Pons (tissue), 1 donor: Measurements from ENCODE around the gene GFOD2.

Source experiments
- DNase-seq: peaks from one replicate; pipeline ENCODE4 v3.0.0-alpha.2; 2016; ENCODE audit warnings: low spot score

Gene GFOD2

GRCh38 chr16:67657751-67658518 is 61.2 kb downstream of the GFOD2 start:
- no peak for DNase-seq

GRCh38 chr16:67657017-67657608 is 62.0 kb downstream of the GFOD2 start:
- DNase-seq, result no peak

GRCh38 chr16:67656344-67657016 is 62.6 kb downstream of the GFOD2 start:
- DNase-seq, result no peak

- no peak for DNase-seq
Measured at GRCh38 chr16:67655363-67655762, 63.8 kb downstream of the GFOD2 start.

DNA sequence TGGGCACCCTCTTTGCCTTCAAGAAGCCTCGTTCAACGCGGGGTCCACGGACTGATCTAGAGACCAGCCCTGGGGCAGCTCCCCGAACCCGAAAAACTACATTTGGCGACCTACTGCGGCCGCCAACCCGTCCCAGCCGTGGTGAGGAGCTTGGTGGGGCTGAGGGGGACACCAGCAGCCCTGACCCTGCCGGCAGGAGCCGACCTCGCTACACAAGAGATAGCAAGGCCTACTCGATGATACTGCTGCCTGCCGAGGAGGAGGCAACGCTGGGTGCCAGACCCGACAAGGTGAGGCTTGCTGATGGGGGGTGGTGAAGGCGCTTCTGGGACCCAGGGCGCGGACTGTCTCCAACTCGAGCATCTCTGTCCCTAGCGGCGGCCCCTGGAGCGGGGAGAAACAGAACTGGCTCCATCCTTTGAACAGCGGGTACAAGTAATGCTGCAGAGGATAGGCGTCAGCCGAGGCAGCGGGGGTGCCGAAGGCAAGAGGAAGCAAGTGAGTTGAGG is 64.7 kb downstream of the GFOD2 start:
- no peak for DNase-seq

- no peak for DNase-seq
Measured at GRCh38 chr16:67653789-67654402, 65.2 kb downstream of the GFOD2 start.

- DNase-seq, result no peak
Measured at GRCh38 chr16:67653128-67653788, 65.9 kb downstream of the GFOD2 start.

DNA sequence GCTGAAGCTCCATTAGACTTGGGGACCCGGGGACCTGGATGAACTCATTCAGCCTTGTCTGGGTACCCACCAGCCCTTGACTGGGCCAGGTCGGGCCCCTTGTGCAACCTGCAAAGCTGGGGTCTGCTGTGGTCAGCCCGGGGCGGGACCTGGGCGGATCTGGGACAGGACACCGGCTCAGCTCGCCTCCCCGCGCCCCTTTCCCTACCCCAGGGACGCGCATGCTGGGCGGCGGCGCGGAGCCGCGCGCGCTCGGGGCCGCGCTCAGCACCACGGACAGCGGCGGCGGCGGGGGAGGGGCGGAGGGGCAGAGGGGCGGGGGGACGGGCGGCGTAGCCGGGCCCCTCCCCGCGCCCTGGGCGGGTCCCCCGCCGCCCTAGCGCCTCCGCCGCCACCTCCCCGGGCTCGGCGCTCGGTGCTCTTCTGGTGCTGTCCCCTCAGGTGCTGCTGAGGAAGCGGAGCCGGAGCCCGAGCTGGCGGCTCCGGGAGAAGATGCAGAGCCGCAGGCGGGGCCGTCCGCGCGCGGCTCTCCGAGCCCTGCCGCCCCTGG is 66.5 kb downstream of the GFOD2 start:
- no peak for DNase-seq

- DNase-seq, result no peak
Measured at GRCh38 chr16:67651847-67652246, 67.3 kb downstream of the GFOD2 start.

DNA sequence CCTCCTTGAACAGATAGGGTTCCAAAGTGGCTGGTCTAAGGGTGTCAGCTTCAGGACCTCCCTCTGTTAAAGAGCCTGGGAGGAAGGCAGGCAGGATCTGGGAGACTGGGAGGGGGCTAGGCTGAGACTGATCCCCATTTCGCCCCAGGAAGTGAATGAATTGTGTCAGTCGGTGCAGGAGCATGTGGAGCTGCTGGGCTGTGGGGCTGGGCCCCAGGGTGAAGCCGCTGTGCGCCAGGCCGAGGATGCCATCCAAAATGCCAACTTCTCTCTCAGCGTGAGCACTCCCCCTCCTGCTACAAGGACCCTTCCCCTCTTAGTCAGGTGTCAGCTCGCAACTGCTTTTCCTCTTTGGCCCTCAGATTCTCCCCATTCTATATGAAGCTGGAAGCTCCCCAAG is 68.1 kb downstream of the GFOD2 start:
- DNase-seq, result no peak

- no peak for DNase-seq
Measured at GRCh38 chr16:67650023-67650422, 69.1 kb downstream of the GFOD2 start.

GRCh38 chr16:67649494-67649931 is 69.6 kb downstream of the GFOD2 start:
- no peak for DNase-seq

DNA sequence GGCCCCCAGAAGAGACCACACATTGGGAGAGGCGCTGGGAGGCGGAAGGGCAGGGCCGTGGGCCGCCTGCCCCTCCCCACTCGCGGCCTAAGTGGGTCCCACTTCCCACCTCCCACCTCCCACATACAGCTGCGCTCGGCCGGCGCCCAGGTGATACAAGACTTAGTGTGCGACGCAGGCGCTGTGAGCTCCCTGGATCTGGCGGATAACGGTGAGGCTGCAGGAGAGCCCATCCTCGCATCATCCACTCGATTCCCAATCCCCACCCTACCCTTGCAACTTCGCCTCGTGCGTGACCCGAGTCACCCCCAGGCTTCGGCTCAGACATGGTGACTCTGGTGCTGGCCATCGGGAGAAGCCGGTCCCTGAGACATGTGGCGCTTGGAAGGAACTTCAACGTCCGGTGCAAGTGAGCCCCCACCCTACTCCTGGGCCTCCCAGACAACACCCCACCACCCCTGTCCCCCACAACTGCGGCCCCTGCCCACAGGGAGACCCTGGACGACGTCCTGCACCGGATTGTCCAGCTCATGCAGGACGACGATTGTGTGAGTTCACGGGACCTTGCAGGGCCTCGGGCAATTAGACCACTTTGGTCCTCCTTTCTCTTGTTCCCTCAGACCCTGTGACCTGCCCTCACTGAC is 70.2 kb downstream of the GFOD2 start:
- no peak for DNase-seq

DNA sequence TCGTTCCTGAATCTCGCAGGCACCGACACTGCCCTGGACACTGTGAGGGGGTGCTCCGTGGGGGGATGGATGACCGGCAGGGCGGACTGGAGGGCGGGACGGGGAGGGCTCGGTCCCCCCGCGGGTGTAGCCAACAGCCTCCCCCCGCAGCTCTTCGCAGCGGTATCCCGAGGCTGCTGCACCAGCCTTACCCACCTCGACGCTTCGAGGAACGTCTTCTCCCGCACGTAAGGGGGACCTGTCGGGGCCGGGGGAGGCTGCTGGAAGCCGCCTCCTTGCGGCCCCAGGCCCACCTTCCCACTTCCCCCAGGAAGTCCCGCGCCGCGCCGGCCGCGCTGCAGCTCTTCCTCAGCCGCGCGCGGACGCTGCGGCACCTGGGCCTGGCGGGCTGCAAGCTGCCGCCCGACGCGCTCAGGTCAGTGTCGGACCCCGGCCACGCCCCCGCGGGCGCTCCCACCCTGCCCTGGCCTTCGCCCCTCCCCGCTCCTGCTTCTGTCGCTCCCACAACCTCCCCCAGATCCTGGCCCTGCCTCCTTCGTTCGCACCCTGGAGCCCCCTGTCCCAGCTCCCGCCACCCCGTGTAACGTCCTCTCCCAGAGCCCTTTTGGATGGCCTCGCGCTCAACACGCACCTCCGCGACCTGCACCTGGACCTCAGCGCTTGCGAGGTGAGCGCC is 70.9 kb downstream of the GFOD2 start:
- no peak for DNase-seq

- no peak for DNase-seq
Measured at GRCh38 chr16:67647681-67648080, 71.4 kb downstream of the GFOD2 start.

GRCh38 chr16:67647111-67647651 is 71.9 kb downstream of the GFOD2 start:
- DNase-seq, result no peak

DNA sequence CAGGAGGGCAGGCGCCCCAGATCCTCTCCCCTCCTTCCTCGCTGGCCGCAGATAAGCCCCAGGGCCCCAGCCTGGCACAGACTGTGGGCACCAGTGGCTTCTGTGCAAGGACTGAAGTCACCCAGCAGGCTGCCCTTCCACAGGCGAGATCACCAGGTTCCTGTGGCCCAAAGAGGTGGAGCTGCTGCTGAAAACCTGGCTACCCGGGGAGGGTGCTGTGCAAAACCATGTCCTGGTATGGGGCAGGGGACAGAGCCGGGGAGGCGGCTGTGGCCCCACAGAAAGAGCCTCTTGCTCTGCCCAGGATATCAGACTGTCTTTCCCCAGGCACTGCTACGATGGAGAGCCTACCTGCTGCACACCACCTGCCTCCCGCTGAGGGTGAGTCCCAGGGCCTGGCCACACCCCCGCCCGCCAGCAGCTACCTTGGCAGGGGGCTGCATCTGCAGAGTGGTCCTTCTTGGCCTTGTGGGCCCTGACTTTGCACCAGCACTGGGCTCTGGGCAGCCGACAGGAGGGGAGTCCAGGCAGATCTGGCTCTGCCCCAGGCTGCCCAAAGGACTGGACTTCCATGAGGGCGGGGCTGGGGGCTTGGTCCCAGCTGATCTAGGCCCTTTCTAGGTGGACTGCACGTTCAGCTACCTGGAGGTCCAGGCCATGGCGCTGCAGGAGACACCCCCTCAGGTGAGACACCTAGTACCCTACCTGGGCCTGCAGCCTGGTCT is 73.6 kb downstream of the GFOD2 start:
- DNase-seq, result no peak

DNA sequence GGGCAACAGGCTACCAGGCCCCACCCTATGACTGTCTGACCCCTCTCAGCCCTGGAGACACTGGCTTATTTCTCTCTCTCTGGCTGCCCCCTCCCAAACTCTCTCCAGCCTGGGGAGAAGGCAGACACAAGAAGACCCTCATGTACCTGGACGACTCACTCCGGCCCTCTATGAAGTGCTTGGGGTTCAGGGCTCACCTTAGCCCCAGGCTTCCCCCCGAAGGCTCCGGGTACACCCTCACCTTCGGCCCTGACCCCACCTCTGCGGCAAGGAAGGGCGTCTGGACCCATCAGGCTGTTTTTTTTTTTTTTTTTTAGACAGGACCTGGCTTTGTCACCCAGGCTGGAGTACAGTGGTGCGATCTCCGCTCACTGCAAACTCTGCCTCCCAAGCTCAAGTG is 75.1 kb downstream of the GFOD2 start:
- no peak for DNase-seq
